ENCODE results near the gene PDE10A. TPM values are rescaled to one million over a fixed set of nuclear protein-coding genes. Genes with fewer than 3 reads are reported as not detected.

PDE10A gene
- total and polyA plus RNA-seq, 7 experiments from 2014 or later: not detected

GRCh38 chr6:165679326-165679725 lies 16.3 kb upstream of the PDE10A start:
- H3K4me3 Mint-ChIP-seq: no peak overlapping the region
- H3K9me3 Mint-ChIP-seq: peaks cover 0 to 7% (median 3%) of the 10 kb centered on the region in 11 donors
- Histone ChIP-seq H3K4me1 (ENCODE audit: control insufficient read depth in 2 of 2, insufficient read depth in 2 of 2, low read length in 2 of 2) (no peaks in the 10 kb centered on the region), H3K27me3 (ENCODE audit: control insufficient read depth in 2 of 2, insufficient read depth in 2 of 2, low read length in 2 of 2) (no peaks in the 10 kb centered on the region), H3K4me3 (ENCODE audit: low read length) (no peak overlapping the region), H3K27ac (ENCODE audit: low read depth, low read length) (no peak overlapping the region), H3K36me3 (ENCODE audit: control insufficient read depth in 2 of 3, insufficient read depth in 3 of 3, low read length in 3 of 3) (no peaks in the 10 kb centered on the region), H3K9me3 (ENCODE audit: control insufficient read depth in 2 of 3, low read length in 3 of 3) (no peaks in the 10 kb centered on the region)
- peaks cover 0 to 27% (median 5%) of the 10 kb centered on the region in 5 donors for H3K27me3 Mint-ChIP-seq
- ChIA-PET CTCF (no interaction called here), POLR2A (no interaction called here)
- no peaks in the 10 kb centered on the region for H3K36me3 Mint-ChIP-seq
- ATAC-seq (no peak), DNase-seq (no peak)
- intact Hi-C loops (cut with micrococcal nuclease): no loop called here
- peaks cover 0 to 2% (median 0%) of the 10 kb centered on the region in 7 donors for H3K4me1 Mint-ChIP-seq
- no peak overlapping the region for H3K27ac Mint-ChIP-seq

- peaks cover 0 to under 1% (median 0%) of the 10 kb centered on the region in 7 donors for H3K4me1 Mint-ChIP-seq
- peaks cover 0 to 23% (median 3%) of the 10 kb centered on the region in 5 donors for H3K27me3 Mint-ChIP-seq
- H3K27ac Mint-ChIP-seq: no peak overlapping the region
- Histone ChIP-seq H3K4me3 (ENCODE audit: low read length) (no peak overlapping the region), H3K4me1 (ENCODE audit: control insufficient read depth in 2 of 2, insufficient read depth in 2 of 2, low read length in 2 of 2) (no peaks in the 10 kb centered on the region), H3K27ac (ENCODE audit: low read depth, low read length) (no peak overlapping the region), H3K27me3 (ENCODE audit: control insufficient read depth in 2 of 2, insufficient read depth in 2 of 2, low read length in 2 of 2) (no peaks in the 10 kb centered on the region), H3K36me3 (ENCODE audit: control insufficient read depth in 2 of 3, insufficient read depth in 3 of 3, low read length in 3 of 3) (no peaks in the 10 kb centered on the region), H3K9me3 (ENCODE audit: control insufficient read depth in 2 of 3, low read length in 3 of 3) (no peaks in the 10 kb centered on the region)
- POLR2A ChIA-PET: no interaction called here
- CTCF ChIA-PET: no interaction called here
- DNase-seq (no peak), ATAC-seq (no peak)
- no peaks in the 10 kb centered on the region for H3K36me3 Mint-ChIP-seq
- intact Hi-C loops (cut with micrococcal nuclease): no loop called here
- H3K9me3 Mint-ChIP-seq: peaks cover 0 to 6% (median 3%) of the 10 kb centered on the region in 11 donors
- no peak overlapping the region for H3K4me3 Mint-ChIP-seq
Measured at GRCh38 chr6:165678904-165679303, 15.9 kb upstream of the PDE10A start.

- Mint-ChIP-seq H3K27ac (no peak overlapping the region), H3K27me3 (peaks cover 0 to 18% (median 0%) of the 10 kb centered on the region in 5 donors), H3K36me3 (no peaks in the 10 kb centered on the region), H3K4me1 (no peaks in the 10 kb centered on the region), H3K9me3 (peaks cover 0 to 6% (median 3%) of the 10 kb centered on the region in 11 donors), H3K4me3 (no peak overlapping the region)
- no peaks in the 10 kb centered on the region for H3K27me3 ChIP-seq (ENCODE audit: control insufficient read depth in 2 of 2, insufficient read depth in 2 of 2, low read length in 2 of 2)
- H3K27ac ChIP-seq (ENCODE audit: low read depth, low read length): no peak overlapping the region
- POLR2A ChIA-PET: no interaction called here
- ATAC-seq (no peak), DNase-seq (no peak)
- H3K4me3 ChIP-seq (ENCODE audit: low read length): no peak overlapping the region
- CTCF ChIA-PET: no interaction called here
- H3K4me1 ChIP-seq (ENCODE audit: control insufficient read depth in 2 of 2, insufficient read depth in 2 of 2, low read length in 2 of 2): no peaks in the 10 kb centered on the region
- H3K9me3 ChIP-seq (ENCODE audit: control insufficient read depth in 2 of 3, low read length in 3 of 3): no peaks in the 10 kb centered on the region
- H3K36me3 ChIP-seq (ENCODE audit: control insufficient read depth in 2 of 3, insufficient read depth in 3 of 3, low read length in 3 of 3): no peaks in the 10 kb centered on the region
- intact Hi-C loops (cut with micrococcal nuclease): no loop called here
Measured at GRCh38 chr6:165678429-165678828, 15.4 kb upstream of the PDE10A start.

GRCh38 chr6:165677091-165677490 lies 14.1 kb upstream of the PDE10A start:
- Mint-ChIP-seq H3K36me3 (no peaks in the 10 kb centered on the region), H3K9me3 (peaks cover 0 to 6% (median 1%) of the 10 kb centered on the region in 11 donors), H3K4me1 (no peaks in the 10 kb centered on the region), H3K27ac (no peak overlapping the region), H3K27me3 (peaks cover 0 to 10% (median 0%) of the 10 kb centered on the region in 5 donors), H3K4me3 (no peak overlapping the region)
- no peaks in the 10 kb centered on the region for H3K27me3 ChIP-seq (ENCODE audit: control insufficient read depth in 2 of 2, insufficient read depth in 2 of 2, low read length in 2 of 2)
- no peaks in the 10 kb centered on the region for H3K36me3 ChIP-seq (ENCODE audit: control insufficient read depth in 2 of 3, insufficient read depth in 3 of 3, low read length in 3 of 3)
- no peak for ATAC-seq
- H3K4me3 ChIP-seq (ENCODE audit: low read length): no peak overlapping the region
- H3K4me1 ChIP-seq (ENCODE audit: control insufficient read depth in 2 of 2, insufficient read depth in 2 of 2, low read length in 2 of 2): no peaks in the 10 kb centered on the region
- intact Hi-C loops (cut with micrococcal nuclease): no loop called here
- H3K27ac ChIP-seq (ENCODE audit: low read depth, low read length): no peak overlapping the region
- H3K9me3 ChIP-seq (ENCODE audit: control insufficient read depth in 2 of 3, low read length in 3 of 3): no peaks in the 10 kb centered on the region
- CTCF ChIA-PET: no interaction called here
- no peak for DNase-seq
- POLR2A ChIA-PET: no interaction called here

- POLR2A ChIA-PET: no interaction called here
- Histone ChIP-seq H3K9me3 (ENCODE audit: control insufficient read depth in 2 of 3, low read length in 3 of 3) (no peaks in the 10 kb centered on the region), H3K27me3 (ENCODE audit: control insufficient read depth in 2 of 2, insufficient read depth in 2 of 2, low read length in 2 of 2) (no peaks in the 10 kb centered on the region), H3K4me1 (ENCODE audit: control insufficient read depth in 2 of 2, insufficient read depth in 2 of 2, low read length in 2 of 2) (no peaks in the 10 kb centered on the region), H3K36me3 (ENCODE audit: control insufficient read depth in 2 of 3, insufficient read depth in 3 of 3, low read length in 3 of 3) (no peaks in the 10 kb centered on the region), H3K4me3 (ENCODE audit: low read length) (no peak overlapping the region), H3K27ac (ENCODE audit: low read depth, low read length) (no peak overlapping the region)
- Mint-ChIP-seq H3K27ac (no peak overlapping the region), H3K4me1 (no peaks in the 10 kb centered on the region), H3K9me3 (peaks cover 0 to 6% (median 1%) of the 10 kb centered on the region in 11 donors), H3K4me3 (no peak overlapping the region), H3K36me3 (no peaks in the 10 kb centered on the region), H3K27me3 (peaks cover 0 to 12% (median 0%) of the 10 kb centered on the region in 5 donors)
- intact Hi-C loops (cut with micrococcal nuclease): no loop called here
- ATAC-seq (no peak), DNase-seq (no peak)
- CTCF ChIA-PET: no interaction called here
Measured at GRCh38 chr6:165676435-165677068, 13.5 kb upstream of the PDE10A start.

GRCh38 chr6:165675120-165675519 lies 12.1 kb upstream of the PDE10A start:
- Mint-ChIP-seq H3K36me3 (no peaks in the 10 kb centered on the region), H3K27me3 (peaks cover 0 to 18% (median 2%) of the 10 kb centered on the region in 5 donors), H3K4me1 (no peaks in the 10 kb centered on the region), H3K9me3 (peaks cover 0 to 9% (median 1%) of the 10 kb centered on the region in 11 donors), H3K4me3 (no peak overlapping the region), H3K27ac (no peak overlapping the region)
- Histone ChIP-seq H3K27ac (ENCODE audit: low read depth, low read length) (no peak overlapping the region), H3K4me3 (ENCODE audit: low read length) (no peak overlapping the region), H3K4me1 (ENCODE audit: control insufficient read depth in 2 of 2, insufficient read depth in 2 of 2, low read length in 2 of 2) (no peaks in the 10 kb centered on the region), H3K36me3 (ENCODE audit: control insufficient read depth in 2 of 3, insufficient read depth in 3 of 3, low read length in 3 of 3) (no peaks in the 10 kb centered on the region), H3K9me3 (ENCODE audit: control insufficient read depth in 2 of 3, low read length in 3 of 3) (no peaks in the 10 kb centered on the region), H3K27me3 (ENCODE audit: control insufficient read depth in 2 of 2, insufficient read depth in 2 of 2, low read length in 2 of 2) (no peaks in the 10 kb centered on the region)
- intact Hi-C loops (cut with micrococcal nuclease): no loop called here
- no peak for DNase-seq
- no peak for ATAC-seq
- POLR2A ChIA-PET: no interaction called here
- CTCF ChIA-PET: no interaction called here
